H9 (cell line): ENCODE measurements around the gene CPLX1. TPM values are rescaled to one million over a fixed set of nuclear protein-coding genes. Genes with fewer than 3 reads are reported as not detected.

Experiments used
- DNase-seq: peaks from one replicate; pipeline ENCODE4 v3.0.0-alpha.2; 2017
- H2AFZ ChIP-seq: one replicate; pipeline ENCODE4 v1.6.1; 2013; ENCODE audit warnings: mild to moderate bottlenecking, low read length, control low read depth, moderate library complexity
- H2AK5ac ChIP-seq: 2 replicates; pipeline ENCODE4 v1.6.1; 2013; ENCODE audit warnings: low read length, control low read depth, mixed read lengths; ENCODE audit not compliant: insufficient read length
- H2BK120ac ChIP-seq: one replicate; pipeline ENCODE4 v1.6.1; 2013; ENCODE audit warnings: low read depth, mild to moderate bottlenecking, low read length, control low read depth, inconsistent platforms; ENCODE audit not compliant: poor library complexity, severe bottlenecking
- H2BK12ac ChIP-seq: 2 replicates; pipeline ENCODE4 v1.6.1; 2013; ENCODE audit warnings: low read length, control low read depth, mixed read lengths, low read depth; ENCODE audit not compliant: insufficient read length
- H2BK15ac ChIP-seq: 2 replicates; pipeline ENCODE4 v1.6.1; 2013; ENCODE audit warnings: low read depth, low read length, control low read depth
- H2BK20ac ChIP-seq: one replicate; pipeline ENCODE4 v1.6.1; 2013; ENCODE audit warnings: low read depth, mild to moderate bottlenecking, low read length, control low read depth, inconsistent platforms; ENCODE audit not compliant: poor library complexity, severe bottlenecking
- H2BK5ac ChIP-seq: 2 replicates; pipeline ENCODE4 v1.6.1; 2013; ENCODE audit warnings: low read length, control low read depth, mixed read lengths; ENCODE audit not compliant: insufficient read length
- H3K14ac ChIP-seq: 2 replicates; pipeline ENCODE4 v1.6.1; 2013; ENCODE audit warnings: low read length, control low read depth; ENCODE audit not compliant: insufficient read depth
- H3K18ac ChIP-seq: 2 replicates; pipeline ENCODE4 v1.6.1; 2013; ENCODE audit warnings: low read depth, mild to moderate bottlenecking, mixed read lengths, low read length, control low read depth; ENCODE audit not compliant: insufficient read length
- H3K23ac ChIP-seq: 2 replicates; pipeline ENCODE4 v1.6.1; 2013; ENCODE audit warnings: low read length, control low read depth, mixed read lengths, low read depth; ENCODE audit not compliant: insufficient read length
- H3K23me2 ChIP-seq: 2 replicates; pipeline ENCODE4 v1.6.1; 2013; ENCODE audit warnings: low read depth, mild to moderate bottlenecking, mixed read lengths, low read length, control low read depth; ENCODE audit not compliant: insufficient read length, poor library complexity, severe bottlenecking
- H3K27ac ChIP-seq: 2 replicates; pipeline ENCODE4 v1.5.1; 2013; ENCODE audit warnings: low read length, control low read depth, mixed read lengths, low read depth; ENCODE audit not compliant: insufficient read length
- H3K27me3 ChIP-seq: 2 replicates; pipeline ENCODE4 v1.6.1; 2013; ENCODE audit warnings: low read length, control low read depth, inconsistent platforms; ENCODE audit not compliant: insufficient read depth
- H3K4ac ChIP-seq: 2 replicates; pipeline ENCODE4 v1.6.1; 2013; ENCODE audit warnings: low read depth, mild to moderate bottlenecking, control low read depth, inconsistent platforms, low read length, moderate library complexity
- H3K4me1 ChIP-seq: 2 replicates; pipeline ENCODE4 v1.6.1; 2013; ENCODE audit warnings: low read length, control low read depth, inconsistent platforms; ENCODE audit not compliant: insufficient read depth
- H3K4me2 ChIP-seq: 2 replicates; pipeline ENCODE4 v1.6.1; 2013; ENCODE audit warnings: low read length, control low read depth, mixed read lengths; ENCODE audit not compliant: insufficient read length, insufficient read depth
- H3K56ac ChIP-seq: 2 replicates; pipeline ENCODE4 v1.6.1; 2013; ENCODE audit warnings: low read depth, mild to moderate bottlenecking, mixed read lengths, low read length, control low read depth; ENCODE audit not compliant: insufficient read length
- H3K79me1 ChIP-seq: 2 replicates; pipeline ENCODE4 v1.6.1; 2013; ENCODE audit warnings: low read depth, mild to moderate bottlenecking, moderate library complexity, low read length, control low read depth, inconsistent platforms; ENCODE audit not compliant: insufficient read depth, poor library complexity, severe bottlenecking
- H3K79me2 ChIP-seq: 2 replicates; pipeline ENCODE4 v1.6.1; 2013; ENCODE audit warnings: low read length, control low read depth, inconsistent platforms; ENCODE audit not compliant: insufficient read depth
- H3K9ac ChIP-seq: 2 replicates; pipeline ENCODE4 v1.6.1; 2013; ENCODE audit warnings: low read length, control low read depth, mixed read lengths; ENCODE audit not compliant: insufficient read length; ENCODE audit errors: extremely low read depth
- H3K9me3 ChIP-seq: one replicate; pipeline ENCODE4 v1.6.1; 2013; ENCODE audit warnings: low read depth, low read length, inconsistent platforms; ENCODE audit not compliant: control insufficient read depth
- H3T11ph ChIP-seq: one replicate; pipeline ENCODE4 v1.6.1; 2013; ENCODE audit warnings: mild to moderate bottlenecking, low read length, control low read depth, inconsistent platforms
- H4K20me1 ChIP-seq: one replicate; pipeline ENCODE4 v1.6.1; 2013; ENCODE audit not compliant: control insufficient read depth, insufficient read length, insufficient read depth
- H4K5ac ChIP-seq: 2 replicates; pipeline ENCODE4 v1.6.1; 2013; ENCODE audit warnings: low read depth, mild to moderate bottlenecking, mixed read lengths, low read length, control low read depth; ENCODE audit not compliant: insufficient read length
- H4K8ac ChIP-seq: replicated peaks from 2 replicates; pipeline ENCODE4 v1.6.1; 2013; ENCODE audit warnings: low read length, control low read depth, mixed read lengths, low read depth; ENCODE audit not compliant: insufficient read length
- H4K91ac ChIP-seq: 2 replicates; pipeline ENCODE4 v1.6.1; 2013; ENCODE audit warnings: low read depth, mild to moderate bottlenecking, moderate library complexity, mixed read lengths, low read length, control low read depth; ENCODE audit not compliant: insufficient read length
- H3K27ac Mint-ChIP-seq, 3 experiments: 2 replicates in 2 of 3; 3 replicates in 1 of 3; pipeline ENCODE4 v1.8.0; 2020 to 2021; ENCODE audit warnings: mixed read lengths in 3 of 3, mild to moderate bottlenecking in 1 of 3, moderate library complexity in 1 of 3
- H3K27me3 Mint-ChIP-seq: 2 replicates; pipeline ENCODE4 v1.8.0; 2021; ENCODE audit warnings: low read depth, mild to moderate bottlenecking, moderate library complexity, mixed read lengths
- H3K36me3 Mint-ChIP-seq, 3 experiments: 2 replicates in 2 of 3; 3 replicates in 1 of 3; pipeline ENCODE4 v1.8.0; 2020 to 2021; ENCODE audit warnings: low read depth in 3 of 3, mixed read lengths in 3 of 3; ENCODE audit not compliant: insufficient read depth in 1 of 3
- H3K4me1 Mint-ChIP-seq, 2 experiments: 2 replicates each; pipeline ENCODE4 v1.8.0; 2020; ENCODE audit warnings: mixed read lengths in 2 of 2
- H3K4me3 Mint-ChIP-seq, 2 experiments: 2 replicates in 1 of 2; 3 replicates in 1 of 2; pipeline ENCODE4 v1.8.0; 2020 to 2021; ENCODE audit warnings: mild to moderate bottlenecking in 2 of 2, mixed read lengths in 2 of 2, moderate library complexity in 1 of 2
- H3K9me3 Mint-ChIP-seq, 2 experiments: 2 replicates in 1 of 2; 3 replicates in 1 of 2; pipeline ENCODE4 v1.8.0; 2020; ENCODE audit warnings: mild to moderate bottlenecking in 2 of 2, mixed read lengths in 2 of 2, moderate library complexity in 1 of 2
- WGBS: extraction: QIAGEN DNeasy Blood & Tissue Kit; methylation state at CpG from one replicate; pipeline ENCODE4 v1.1.7; 2013; ENCODE audit warnings: missing lambda C conversion rate, low lambda C conversion rate, mixed read lengths; ENCODE audit not compliant: insufficient read length; ENCODE audit errors: extremely low coverage; 5-methylcytosine and 5-hydroxymethylcytosine counted together
- total RNA-seq: library from RNA; stranded (reverse); gene quantifications from 2 replicates; pipeline ENCODE4 v1.2.1, GENCODE V29; 2021
- TF ChIP-seq, protein P1 (sequence below): fragments of 200-600 bp; sonication (generic); conservative IDR thresholded peaks from 3 replicates; pipeline ENCODE4 v1.8.0; 2021; ENCODE audit warnings: antibody characterized with exemption, mild to moderate bottlenecking

Gene CPLX1
- total RNA-seq, 1 experiment from 2014 or later, result 0.90 TPM

- Histone ChIP-seq H2BK20ac (no peak overlapping the region), H4K5ac (no peak overlapping the region), H2BK120ac (no peak overlapping the region), H3K79me2 (no peaks in the 10 kb centered on the region), H4K91ac (no peak overlapping the region), H2BK15ac (no peak overlapping the region), H3K4me2 (no peak overlapping the region), H3K56ac (no peak overlapping the region), H3K79me1 (no peaks in the 10 kb centered on the region), H3K23ac (no peak overlapping the region), H4K20me1 (no peaks in the 10 kb centered on the region), H3K4ac (no peak overlapping the region), H4K8ac (no peak overlapping the region), H3T11ph (no peak overlapping the region), H3K4me1 (no peaks in the 10 kb centered on the region), H3K14ac (no peak overlapping the region), H3K9ac (no peak overlapping the region), H2AFZ (no peak overlapping the region), H2BK12ac (no peak overlapping the region), H3K27ac (no peak overlapping the region), H3K27me3 (no peaks in the 10 kb centered on the region), H2BK5ac (no peak overlapping the region), H2AK5ac (no peak overlapping the region), H3K18ac (no peak overlapping the region), H3K9me3 (no peaks in the 10 kb centered on the region), H3K23me2 (no peaks in the 10 kb centered on the region)
- no peak overlapping the region for H3K27ac Mint-ChIP-seq
- TF ChIP-seq, protein P1, sequence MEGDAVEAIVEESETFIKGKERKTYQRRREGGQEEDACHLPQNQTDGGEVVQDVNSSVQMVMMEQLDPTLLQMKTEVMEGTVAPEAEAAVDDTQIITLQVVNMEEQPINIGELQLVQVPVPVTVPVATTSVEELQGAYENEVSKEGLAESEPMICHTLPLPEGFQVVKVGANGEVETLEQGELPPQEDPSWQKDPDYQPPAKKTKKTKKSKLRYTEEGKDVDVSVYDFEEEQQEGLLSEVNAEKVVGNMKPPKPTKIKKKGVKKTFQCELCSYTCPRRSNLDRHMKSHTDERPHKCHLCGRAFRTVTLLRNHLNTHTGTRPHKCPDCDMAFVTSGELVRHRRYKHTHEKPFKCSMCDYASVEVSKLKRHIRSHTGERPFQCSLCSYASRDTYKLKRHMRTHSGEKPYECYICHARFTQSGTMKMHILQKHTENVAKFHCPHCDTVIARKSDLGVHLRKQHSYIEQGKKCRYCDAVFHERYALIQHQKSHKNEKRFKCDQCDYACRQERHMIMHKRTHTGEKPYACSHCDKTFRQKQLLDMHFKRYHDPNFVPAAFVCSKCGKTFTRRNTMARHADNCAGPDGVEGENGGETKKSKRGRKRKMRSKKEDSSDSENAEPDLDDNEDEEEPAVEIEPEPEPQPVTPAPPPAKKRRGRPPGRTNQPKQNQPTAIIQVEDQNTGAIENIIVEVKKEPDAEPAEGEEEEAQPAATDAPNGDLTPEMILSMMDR, result no peak
- peaks cover 39% of the 10 kb centered on the region for H3K27me3 Mint-ChIP-seq
- no peaks in the 10 kb centered on the region for H3K4me1 Mint-ChIP-seq
- no peak for DNase-seq
- peaks cover 0 to 3% (median 0%) of the 10 kb centered on the region in 3 experiments; a peak in 3 of 7 replicates for H3K36me3 Mint-ChIP-seq
- WGBS, result no CpG with 5 or more reads among the region's 29 CpGs
- no peak overlapping the region for H3K4me3 Mint-ChIP-seq
- H3K9me3 Mint-ChIP-seq, result peaks cover 13 to 17% of the 10 kb centered on the region in 2 experiments; a peak in 4 of 5 replicates
Measured at GRCh38 chr4:834368-835147, 8.6 kb upstream of the CPLX1 start.
